GM12801 (cell line): Measurements from ENCODE around the gene EEPD1.

Source experiments
- TF ChIP-seq, protein P1 (sequence below): IDR thresholded peaks from one replicate; pipeline ENCODE4 v1.5.1; 2011; ENCODE audit warnings: control low read depth; ENCODE audit not compliant: insufficient read length; ENCODE audit errors: extremely low read depth

The EEPD1 gene

DNA sequence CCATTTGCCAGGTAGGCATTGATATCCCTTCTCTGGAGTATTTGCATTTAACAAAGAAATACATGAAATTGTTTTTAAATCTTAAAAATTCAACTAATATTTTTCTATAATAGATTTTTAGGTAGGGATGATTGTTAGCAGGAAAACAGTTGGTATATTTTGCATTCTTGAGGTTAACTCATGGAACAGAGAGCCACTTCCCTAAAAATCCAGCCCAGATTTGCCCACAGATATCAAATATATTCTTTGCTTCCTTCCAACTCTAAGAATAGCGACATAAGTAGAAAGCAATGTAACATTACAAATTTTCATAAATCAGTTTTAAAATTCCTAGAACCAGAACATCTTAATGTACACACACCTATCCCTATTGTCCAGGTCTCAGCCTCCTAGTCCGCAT, 191.6 kb downstream of the EEPD1 start:
- TF ChIP-seq, protein P1, sequence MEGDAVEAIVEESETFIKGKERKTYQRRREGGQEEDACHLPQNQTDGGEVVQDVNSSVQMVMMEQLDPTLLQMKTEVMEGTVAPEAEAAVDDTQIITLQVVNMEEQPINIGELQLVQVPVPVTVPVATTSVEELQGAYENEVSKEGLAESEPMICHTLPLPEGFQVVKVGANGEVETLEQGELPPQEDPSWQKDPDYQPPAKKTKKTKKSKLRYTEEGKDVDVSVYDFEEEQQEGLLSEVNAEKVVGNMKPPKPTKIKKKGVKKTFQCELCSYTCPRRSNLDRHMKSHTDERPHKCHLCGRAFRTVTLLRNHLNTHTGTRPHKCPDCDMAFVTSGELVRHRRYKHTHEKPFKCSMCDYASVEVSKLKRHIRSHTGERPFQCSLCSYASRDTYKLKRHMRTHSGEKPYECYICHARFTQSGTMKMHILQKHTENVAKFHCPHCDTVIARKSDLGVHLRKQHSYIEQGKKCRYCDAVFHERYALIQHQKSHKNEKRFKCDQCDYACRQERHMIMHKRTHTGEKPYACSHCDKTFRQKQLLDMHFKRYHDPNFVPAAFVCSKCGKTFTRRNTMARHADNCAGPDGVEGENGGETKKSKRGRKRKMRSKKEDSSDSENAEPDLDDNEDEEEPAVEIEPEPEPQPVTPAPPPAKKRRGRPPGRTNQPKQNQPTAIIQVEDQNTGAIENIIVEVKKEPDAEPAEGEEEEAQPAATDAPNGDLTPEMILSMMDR: no peak

DNA sequence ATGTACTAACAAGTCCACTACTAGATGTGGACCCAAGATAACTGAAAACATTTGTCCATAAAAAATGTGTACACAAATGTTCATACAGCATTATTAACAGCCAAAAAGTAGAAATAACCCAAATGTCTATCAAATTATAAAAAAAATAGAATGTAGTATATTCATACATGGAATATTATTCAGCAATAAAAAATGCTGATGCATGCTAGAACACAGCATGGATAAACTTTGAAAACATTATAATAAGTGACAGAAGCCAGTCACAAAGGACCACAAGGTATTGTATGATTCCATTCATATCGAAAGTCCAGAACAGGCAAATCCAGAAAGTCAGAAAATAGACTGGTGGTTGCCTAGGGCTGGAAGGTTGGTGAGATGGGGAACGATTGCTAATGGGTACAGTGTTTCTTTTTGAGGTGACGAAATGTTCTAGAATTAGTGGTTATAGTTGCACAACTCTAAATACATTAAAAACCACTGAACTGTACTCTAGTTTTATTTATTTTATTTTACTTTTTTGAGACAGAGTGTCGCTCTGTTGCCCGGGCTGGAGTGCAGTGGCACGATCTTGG, 193.3 kb downstream of the EEPD1 start:
- TF ChIP-seq, protein P1: no peak

DNA sequence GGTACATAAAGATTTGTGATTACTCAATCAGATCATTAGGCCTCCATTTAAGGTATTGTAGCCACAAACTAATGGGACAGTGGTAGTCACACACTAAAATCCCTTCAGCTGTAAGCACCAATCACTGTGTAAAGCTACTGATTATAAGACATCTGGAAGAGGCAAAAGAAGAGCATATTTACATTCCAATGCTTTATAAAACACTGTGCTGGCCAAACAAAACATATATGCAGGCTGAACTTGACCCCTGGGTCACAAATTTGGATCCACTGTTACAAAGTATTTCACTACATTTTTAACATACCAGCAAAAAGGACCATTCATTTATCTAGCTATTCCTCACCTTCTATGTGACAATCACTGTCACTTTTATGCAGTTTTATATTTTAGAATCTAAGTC, 195.2 kb downstream of the EEPD1 start:
- TF ChIP-seq, protein P1: no peak

DNA sequence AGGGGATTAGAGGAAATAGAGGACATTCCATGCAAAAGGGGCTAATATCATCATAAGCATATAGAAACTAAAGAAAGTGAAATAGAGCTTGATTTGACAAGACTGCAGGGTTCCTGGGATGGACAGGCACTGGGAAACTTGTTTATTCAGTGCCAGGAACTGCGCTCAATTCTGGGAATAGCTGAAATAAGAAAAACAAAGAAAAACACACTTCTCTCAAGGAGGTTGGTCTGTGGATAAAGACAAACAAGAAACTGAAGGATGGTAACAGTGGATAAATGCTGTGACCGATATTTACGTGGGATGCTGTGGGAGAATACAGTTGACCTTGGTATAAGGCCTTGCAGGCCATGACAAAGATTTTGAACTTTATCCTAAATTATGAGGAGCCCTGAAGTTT, 195.7 kb downstream of the EEPD1 start:
- TF ChIP-seq, protein P1: no peak

DNA sequence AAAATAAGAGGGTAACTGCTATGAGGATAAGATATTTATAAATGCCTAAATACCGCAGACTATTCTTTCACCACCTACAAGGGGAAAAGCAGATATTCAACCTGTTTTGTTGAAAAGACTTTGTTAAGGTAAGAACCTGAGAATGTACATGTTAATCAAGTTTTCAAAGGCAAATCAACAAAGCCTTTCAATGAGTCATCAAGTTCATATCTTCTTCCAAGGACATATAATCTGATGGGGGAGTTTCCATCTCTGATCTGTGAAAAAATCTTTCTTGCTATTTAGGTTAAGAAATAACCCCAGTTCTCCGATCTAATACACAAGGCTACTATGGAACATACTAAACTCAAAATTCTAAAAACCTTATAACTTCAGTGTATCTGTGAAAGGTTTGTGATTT, 196.6 kb downstream of the EEPD1 start:
- TF ChIP-seq, protein P1: no peak
